ENCODE data around the gene PLCB3. TPM values are rescaled to one million over a fixed set of nuclear protein-coding genes. Genes with fewer than 3 reads are reported as not detected.

PLCB3 gene
- total RNA-seq, 6 experiments from 2014 or later: 5.4 to 8.0 (median 6.7) TPM

DNA sequence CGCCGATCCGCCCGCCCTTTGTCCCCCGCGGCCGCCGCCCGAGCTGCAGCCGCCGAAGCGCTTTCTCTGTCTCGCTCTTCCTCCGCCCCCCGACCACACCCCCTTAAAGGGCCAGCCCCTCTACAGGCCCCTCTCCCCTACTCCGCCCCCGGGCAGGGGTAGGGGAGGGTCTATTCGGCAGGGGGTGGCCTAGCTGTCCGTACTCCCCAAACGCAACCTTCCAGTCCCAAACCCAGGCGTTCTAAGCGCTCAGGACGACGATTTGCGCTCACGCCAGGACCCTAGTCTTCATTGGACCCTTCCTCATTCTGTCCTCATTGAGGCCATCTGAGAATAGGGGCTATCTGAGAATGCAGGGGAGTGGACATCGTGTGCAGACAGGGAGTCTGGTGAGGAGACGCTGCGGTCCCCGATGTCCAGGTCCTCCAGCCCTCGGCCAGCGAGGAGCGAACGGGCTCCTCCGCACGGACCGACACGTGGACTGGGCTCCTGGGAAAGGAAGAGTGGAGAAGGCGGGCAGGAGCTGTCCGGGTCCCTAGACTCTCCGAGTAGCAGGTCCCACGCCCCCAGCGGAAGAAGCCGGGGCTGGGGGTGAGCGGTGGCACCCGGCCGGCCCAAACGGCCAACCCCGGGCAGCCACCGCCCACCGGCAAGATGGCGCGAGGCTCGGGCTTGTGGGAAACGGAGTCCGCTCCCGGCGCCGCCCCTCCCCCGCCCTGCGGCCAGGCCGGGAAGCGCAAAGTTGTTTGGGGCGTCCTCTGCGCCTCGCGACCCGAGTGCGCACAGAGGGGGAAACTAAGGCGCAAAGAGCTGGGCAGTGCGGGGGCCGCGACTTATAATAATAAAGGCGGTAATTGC, 4.2 kb upstream of the PLCB3 start, which contains the start of gene PPP1R14B:
Gene PPP1R14B (minus strand): TSS at position 73 of the 858 bp plus-strand sequence. CDS start 270 bp downstream, outside the sequence.
- intact Hi-C loops (cut with DNase I): no loop called here
- peak; percentile 58 to 73 (median 70) for ATAC-seq
- Histone ChIP-seq H3K4me1 (peaks cover 0 to 33% (median 16%) of the 10 kb centered on the region in 4 donors), H3K4me3 (peak within 1 kb of the TSS; percentile 74 to 76 (median 75)), H3K27ac (peak within 1 kb of the TSS; percentile 46 to 80 (median 48)), H3K27me3 (no peaks in the 10 kb centered on the region), H3K36me3 (peaks cover 0 to 5% (median 2%) of the 10 kb centered on the region in 4 donors), H3K9me3 (no peaks in the 10 kb centered on the region)
- WGBS (ENCODE audit: insufficient coverage, low coverage, low lambda C conversion rate, missing lambda C conversion rate): 0% methylated on average over 4 of the region's 74 CpGs
- TF ChIP-seq, protein P1, sequence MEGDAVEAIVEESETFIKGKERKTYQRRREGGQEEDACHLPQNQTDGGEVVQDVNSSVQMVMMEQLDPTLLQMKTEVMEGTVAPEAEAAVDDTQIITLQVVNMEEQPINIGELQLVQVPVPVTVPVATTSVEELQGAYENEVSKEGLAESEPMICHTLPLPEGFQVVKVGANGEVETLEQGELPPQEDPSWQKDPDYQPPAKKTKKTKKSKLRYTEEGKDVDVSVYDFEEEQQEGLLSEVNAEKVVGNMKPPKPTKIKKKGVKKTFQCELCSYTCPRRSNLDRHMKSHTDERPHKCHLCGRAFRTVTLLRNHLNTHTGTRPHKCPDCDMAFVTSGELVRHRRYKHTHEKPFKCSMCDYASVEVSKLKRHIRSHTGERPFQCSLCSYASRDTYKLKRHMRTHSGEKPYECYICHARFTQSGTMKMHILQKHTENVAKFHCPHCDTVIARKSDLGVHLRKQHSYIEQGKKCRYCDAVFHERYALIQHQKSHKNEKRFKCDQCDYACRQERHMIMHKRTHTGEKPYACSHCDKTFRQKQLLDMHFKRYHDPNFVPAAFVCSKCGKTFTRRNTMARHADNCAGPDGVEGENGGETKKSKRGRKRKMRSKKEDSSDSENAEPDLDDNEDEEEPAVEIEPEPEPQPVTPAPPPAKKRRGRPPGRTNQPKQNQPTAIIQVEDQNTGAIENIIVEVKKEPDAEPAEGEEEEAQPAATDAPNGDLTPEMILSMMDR (IDR thresholded peaks at IDR 0.05): peak in 3 of 4 donors; percentile 15 to 25 (median 19)
- peak; percentile 21 for TF ChIP-seq POLR2A (IDR thresholded peaks at IDR 0.05)
- DNase-seq: peak; percentile 91 to 93 (median 92)

DNA sequence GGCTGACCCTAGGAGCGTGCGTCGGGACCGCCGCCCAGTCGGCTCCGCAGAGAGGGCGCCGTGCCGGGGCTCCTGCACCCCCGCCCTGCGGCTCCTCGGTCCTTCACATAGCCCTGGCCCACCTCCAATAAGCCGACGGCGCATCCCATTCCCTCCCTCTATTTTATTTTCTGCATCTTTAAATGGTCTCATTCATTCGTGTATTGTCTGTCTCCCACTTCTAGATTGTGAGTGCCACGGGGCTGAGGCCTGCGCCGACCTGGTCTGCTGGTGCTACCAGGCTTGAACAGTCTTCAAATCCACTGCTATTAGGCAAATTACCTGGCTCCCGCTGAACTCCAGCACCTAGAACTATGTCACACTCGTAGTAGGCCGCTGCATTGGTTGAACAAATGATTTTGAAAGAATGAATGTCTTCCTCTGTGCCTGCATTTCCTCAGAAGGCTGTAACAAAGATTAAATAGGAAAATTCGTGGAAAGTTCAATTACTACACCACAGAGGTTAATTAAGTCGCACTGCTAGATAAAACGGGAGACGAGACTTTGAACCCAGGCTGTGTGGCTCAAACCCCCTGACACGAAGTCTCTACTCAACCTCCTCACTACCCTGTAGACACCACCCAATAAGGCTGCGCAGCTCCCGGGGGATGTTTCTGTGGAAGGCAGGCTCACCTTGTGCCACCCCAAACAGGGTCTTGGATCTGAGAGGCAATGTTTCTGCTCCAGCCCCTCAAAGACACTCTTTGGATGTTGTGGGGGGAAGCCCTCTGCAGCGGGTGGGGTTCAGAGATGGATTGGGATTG, 3.4 kb upstream of the PLCB3 start:
- Histone ChIP-seq H3K4me3 (peak overlapping the region; percentile 61 to 76 (median 69)), H3K4me1 (peaks cover 0 to 27% (median 12%) of the 10 kb centered on the region in 4 donors), H3K36me3 (peaks cover 0 to 5% (median 2%) of the 10 kb centered on the region in 4 donors), H3K27ac (peak overlapping the region; percentile 46 to 80 (median 48)), H3K9me3 (no peaks in the 10 kb centered on the region), H3K27me3 (no peaks in the 10 kb centered on the region)
- WGBS (ENCODE audit: insufficient coverage, low coverage, low lambda C conversion rate, missing lambda C conversion rate): 35% methylated on average over 17 of the region's 31 CpGs
- no peak for DNase-seq
- intact Hi-C loops (cut with DNase I): no loop called here
- no peak for TF ChIP-seq POLR2A (IDR thresholded peaks at IDR 0.05)
- TF ChIP-seq, protein P1 (IDR thresholded peaks at IDR 0.05): no peak
- peak in 2 of 4 donors; percentile 0 to 1 for ATAC-seq

GRCh38 chr11:64248578-64248977, 2.8 kb upstream of the PLCB3 start:
- Histone ChIP-seq H3K9me3 (no peaks in the 10 kb centered on the region), H3K4me1 (peaks cover 0 to 27% (median 12%) of the 10 kb centered on the region in 4 donors), H3K36me3 (peaks cover 0 to 4% (median 2%) of the 10 kb centered on the region in 4 donors), H3K4me3 (no peak overlapping the region), H3K27ac (no peak overlapping the region), H3K27me3 (no peaks in the 10 kb centered on the region)
- DNase-seq: no peak
- ATAC-seq: no peak
- WGBS (ENCODE audit: insufficient coverage, low coverage, low lambda C conversion rate, missing lambda C conversion rate): 73% methylated on average over 3 of the region's 7 CpGs
- intact Hi-C loops (cut with DNase I): no loop called here
- no peak for TF ChIP-seq POLR2A (IDR thresholded peaks at IDR 0.05)
- TF ChIP-seq, protein P1 (IDR thresholded peaks at IDR 0.05): no peak

GRCh38 chr11:64249038-64249437, 2.3 kb upstream of the PLCB3 start:
- no peak overlapping the region for H3K4me3 ChIP-seq
- 60% methylated on average over 1 of the region's 4 CpGs for WGBS (ENCODE audit: insufficient coverage, low coverage, low lambda C conversion rate, missing lambda C conversion rate)
- no peak overlapping the region for H3K27ac ChIP-seq
- no peaks in the 10 kb centered on the region for H3K9me3 ChIP-seq
- TF ChIP-seq POLR2A (IDR thresholded peaks at IDR 0.05): no peak
- TF ChIP-seq, protein P1 (IDR thresholded peaks at IDR 0.05): no peak
- H3K27me3 ChIP-seq: no peaks in the 10 kb centered on the region
- no peak for DNase-seq
- intact Hi-C loops (cut with DNase I): no loop called here
- H3K36me3 ChIP-seq: no peaks in the 10 kb centered on the region
- no peak for ATAC-seq
- peaks cover 0 to 27% (median 12%) of the 10 kb centered on the region in 4 donors for H3K4me1 ChIP-seq

Data from right lobe of liver (tissue), 6 donors.